H1 (cell line): Measurements from ENCODE around the gene CEP85L. TPM values are rescaled to one million over a fixed set of nuclear protein-coding genes. Genes with fewer than 3 reads are reported as not detected.

Source experiments
- ATF2 ChIP-seq: IDR thresholded peaks from 2 replicates; pipeline ENCODE4 v1.6.1; 2012; ENCODE audit warnings: low read length, inconsistent platforms
- CEBPB ChIP-seq: IDR thresholded peaks from 2 replicates; pipeline ENCODE4 v1.6.1; 2012; ENCODE audit warnings: low read depth, low read length
- CHD1 ChIP-seq: IDR thresholded peaks from 2 replicates; pipeline ENCODE4 v1.6.1; 2012; ENCODE audit warnings: low read depth, low read length, improper control_type of control experiment
- CHD7 ChIP-seq: fragments of 300-600 bp; sonication (generic); IDR thresholded peaks from 2 replicates; pipeline ENCODE4 v1.7.1; 2012; ENCODE audit warnings: low read length, moderate library complexity, mild to moderate bottlenecking, inconsistent platforms; ENCODE audit not compliant: insufficient replicate concordance
- FOSL1 ChIP-seq: IDR thresholded peaks from 2 replicates; pipeline ENCODE4 v1.6.1; 2011; ENCODE audit warnings: mild to moderate bottlenecking, low read depth, low read length, moderate library complexity; ENCODE audit not compliant: insufficient read depth
- MAX ChIP-seq: IDR thresholded peaks from 2 replicates; pipeline ENCODE4 v1.6.1; 2012; ENCODE audit warnings: inconsistent platforms
- NANOG ChIP-seq: IDR thresholded peaks from 2 replicates; pipeline ENCODE4 v1.6.1; 2011; ENCODE audit warnings: low read length, low read depth, mild to moderate bottlenecking, inconsistent platforms; ENCODE audit not compliant: insufficient read depth, poor library complexity, severe bottlenecking
- SP4 ChIP-seq: IDR thresholded peaks from 2 replicates; pipeline ENCODE4 v1.6.1; 2012; ENCODE audit warnings: low read length, inconsistent platforms
- polyA plus RNA-seq, 7 experiments: library from polyadenylated mRNA; depleted of rRNA in 3 of 7; stranded (reverse) in 5 of 7; unstranded in 2 of 7; fragments of >200 nt in 5 of 7; fragments of 200-250 nt in 2 of 7; gene quantifications; 1 replicate in 5 of 7; 2 replicates in 1 of 7; 4 replicates in 1 of 7; pipeline versions ENCODE4 v1.2.1 to v1.2.3, GENCODE V29; 2011 to 2013; ENCODE audit warnings: missing spikeins in 2 of 7, mixed read lengths in 2 of 7
- total RNA-seq: library from RNA; stranded (reverse); fragmentation: NEBNext Ultra II Directional; extraction: Animal tissue kit (Norgen Biotek cat#: 25700); gene quantifications from 2 replicates; pipeline ENCODE4 v1.2.1, GENCODE V29; 2021

CEP85L gene
- total and polyA plus RNA-seq, 2 of the 8 experiments (the other 6 are each of a cell fraction or from before 2014, with no cell fraction given) = 3.2 to 27.6 TPM

GRCh38 chr6:118580585-118581419, 70.6 kb downstream of the CEP85L start (continued):
- TF ChIP-seq CHD7 (no peak), FOSL1 (no peak), NANOG (no peak), CHD1 (no peak), CEBPB (peak; percentile 55; the same call in 1 of the 2 replicates), SP4 (no peak), MAX (0 out of 2 replicates have a peak, but pooled peaks have one; percentile 22), ATF2 (no peak)
